GM21529 (cell line): ENCODE results near the gene MIPEP.
"Not testable (repeated sequence)": the region's sequence is repeated elsewhere in the genome, so short reads cannot be mapped to it uniquely, and the experiment has no call there.

Experiments used
- ATAC-seq: cut with Tn5 transposase; IDR thresholded peaks from one replicate; pipeline ENCODE4 v1.9.1; 2021; ENCODE audit not compliant: unreplicated experiment

The MIPEP gene

DNA sequence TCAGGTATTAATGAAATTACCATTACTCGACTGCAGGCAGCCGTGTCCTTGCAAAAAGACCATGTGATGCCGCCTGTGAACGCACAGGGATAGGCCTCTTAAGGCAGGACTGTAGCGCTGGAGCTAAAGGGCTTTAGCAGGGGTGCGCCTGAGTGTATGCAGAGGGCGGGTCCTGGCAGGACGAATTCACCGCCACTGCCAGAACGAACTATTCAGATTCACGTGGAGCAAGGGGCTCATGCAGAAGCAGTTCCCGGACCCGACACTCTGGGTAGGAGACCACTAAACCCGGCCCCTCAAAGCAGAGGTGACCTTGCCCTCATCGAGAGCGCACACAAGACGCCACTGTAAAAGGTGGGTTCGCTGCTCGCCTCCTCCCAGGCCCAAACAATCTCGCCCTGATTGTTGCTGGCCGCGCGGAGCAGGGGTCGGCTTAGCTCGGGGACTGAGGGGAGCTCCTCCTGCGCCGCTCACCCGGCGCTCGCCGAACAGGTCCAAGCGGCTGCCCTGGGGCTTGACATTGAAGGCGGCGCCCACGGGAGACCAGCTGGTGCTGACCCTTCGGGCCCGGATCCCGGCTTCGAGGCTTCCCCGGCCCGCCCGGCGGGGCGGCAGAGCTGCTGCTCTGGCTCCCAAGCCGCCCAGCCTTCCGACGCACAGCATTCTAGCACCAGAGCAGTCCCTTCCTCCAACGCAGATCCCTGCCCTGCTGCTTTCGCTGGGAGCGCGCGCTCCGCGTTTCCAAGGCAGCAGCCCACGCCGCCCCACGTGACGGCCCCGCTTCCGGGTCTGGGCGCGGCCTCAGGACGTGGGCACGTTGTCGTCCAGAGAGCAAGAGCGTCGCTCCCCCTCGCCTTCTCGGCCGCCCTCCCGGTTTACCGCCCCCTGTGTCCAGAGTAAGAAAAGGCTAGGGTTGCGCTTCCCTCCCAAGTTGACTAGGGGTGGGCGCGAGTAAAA lies at the start of gene MIPEP:
Gene MIPEP, minus strand, starts transcription at position 743 of the 957 bp plus-strand sequence. Its CDS starts 80 bp downstream, at position 663.
- ATAC-seq = peak; percentile 92

DNA sequence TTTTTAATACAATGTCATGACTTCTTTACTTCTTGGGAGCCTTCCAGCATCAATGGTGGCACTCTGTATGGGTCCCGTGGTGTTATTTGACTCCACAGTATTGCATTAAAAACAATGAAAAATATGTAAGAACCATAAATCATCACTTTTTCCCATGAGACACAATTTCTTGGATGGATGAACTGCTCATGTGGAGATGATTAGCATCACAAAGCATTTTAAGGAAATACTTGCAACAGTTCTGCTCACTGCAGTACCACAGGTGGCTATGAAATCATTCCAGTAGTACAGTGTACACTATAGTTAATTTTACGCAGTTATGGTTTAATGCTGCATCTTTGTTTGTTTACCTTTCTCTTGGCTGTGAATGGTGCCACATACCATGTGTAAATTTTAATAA lies 45.3 kb upstream of the MIPEP start:
- no peak for ATAC-seq

DNA sequence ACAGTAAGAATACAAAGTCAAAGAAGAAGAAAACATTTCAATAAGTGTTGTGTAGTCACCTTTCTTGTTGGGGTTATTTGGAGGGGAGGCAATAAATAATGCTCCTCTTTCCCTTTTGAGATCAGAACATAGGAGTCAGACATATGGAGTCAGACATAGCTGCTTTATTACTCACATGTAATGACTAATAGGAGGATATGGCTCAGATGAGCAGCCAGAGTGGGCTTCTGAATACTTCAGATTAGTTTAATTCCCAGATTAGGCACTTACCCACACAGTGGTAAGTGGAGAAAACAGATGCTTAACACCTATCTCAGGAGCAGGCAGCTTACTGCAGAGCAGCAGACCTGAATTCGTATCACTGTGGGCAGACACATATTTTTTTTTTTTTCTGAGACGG lies 39.8 kb upstream of the MIPEP start:
- ATAC-seq = no peak

- ATAC-seq = no peak
These were observed 33.8 kb upstream of the MIPEP start for GRCh38 chr13:23923031-23923430.

GRCh38 chr13:23922005-23922932 lies 33.1 kb upstream of the MIPEP start:
- no peak for ATAC-seq

- no peak for ATAC-seq
These were observed 32.3 kb upstream of the MIPEP start for GRCh38 chr13:23921451-23921888.

DNA sequence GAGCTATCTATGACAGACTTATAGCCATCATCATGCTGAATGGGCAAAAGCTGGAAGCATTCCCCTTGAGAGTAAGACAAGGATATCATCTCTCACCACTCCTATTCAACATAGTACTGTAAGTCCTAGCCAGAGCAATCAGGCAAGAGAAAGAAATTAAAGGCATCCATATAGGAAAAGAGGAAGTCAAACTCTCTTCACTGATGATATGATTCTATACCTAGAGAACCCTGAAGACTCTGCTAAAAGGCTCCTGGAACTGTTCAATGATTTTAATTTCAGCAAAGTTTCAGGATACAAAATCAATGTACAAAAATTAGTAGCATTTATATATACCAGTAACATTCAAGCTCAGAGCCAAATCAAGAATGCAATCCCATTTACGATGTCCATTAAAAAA lies 29.8 kb upstream of the MIPEP start:
- ATAC-seq = no peak

DNA sequence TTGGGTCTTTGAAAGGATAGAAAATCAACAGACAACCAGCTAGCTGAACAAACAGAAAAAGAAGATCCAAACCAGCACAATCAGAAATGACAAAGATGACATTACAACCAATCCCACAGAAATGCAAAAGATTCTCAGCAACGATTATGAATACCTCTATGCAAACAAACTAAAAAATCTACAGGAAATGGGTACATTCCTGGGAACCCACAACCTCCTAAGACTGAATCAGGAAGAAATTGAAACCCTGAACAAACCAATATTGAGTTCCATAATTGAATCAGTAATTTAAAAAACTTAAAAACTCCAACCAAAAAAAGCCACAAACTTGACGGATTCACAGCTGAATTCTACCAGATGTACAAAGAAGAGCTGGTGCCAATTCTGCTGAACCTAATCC lies 29.0 kb upstream of the MIPEP start:
- no peak for ATAC-seq

DNA sequence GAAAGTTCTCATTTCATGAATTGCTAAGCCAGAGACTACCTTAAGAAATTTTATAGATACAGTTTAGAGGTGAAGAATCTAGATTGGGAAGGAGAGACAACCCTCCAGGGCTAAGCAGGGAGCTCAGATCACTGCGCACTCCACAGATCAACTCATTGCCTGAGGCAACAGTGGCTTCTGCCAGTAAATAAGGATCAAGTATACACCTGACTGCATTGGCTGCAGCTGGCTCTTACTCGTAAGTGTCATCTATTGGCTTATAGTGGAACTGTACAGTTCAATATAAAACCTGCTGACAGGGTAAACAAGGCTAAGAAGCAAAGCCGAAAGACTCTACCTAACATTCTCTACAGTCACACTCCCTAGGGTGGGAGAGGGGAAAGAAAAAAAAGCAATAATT lies 26.1 kb upstream of the MIPEP start:
- no peak for ATAC-seq

DNA sequence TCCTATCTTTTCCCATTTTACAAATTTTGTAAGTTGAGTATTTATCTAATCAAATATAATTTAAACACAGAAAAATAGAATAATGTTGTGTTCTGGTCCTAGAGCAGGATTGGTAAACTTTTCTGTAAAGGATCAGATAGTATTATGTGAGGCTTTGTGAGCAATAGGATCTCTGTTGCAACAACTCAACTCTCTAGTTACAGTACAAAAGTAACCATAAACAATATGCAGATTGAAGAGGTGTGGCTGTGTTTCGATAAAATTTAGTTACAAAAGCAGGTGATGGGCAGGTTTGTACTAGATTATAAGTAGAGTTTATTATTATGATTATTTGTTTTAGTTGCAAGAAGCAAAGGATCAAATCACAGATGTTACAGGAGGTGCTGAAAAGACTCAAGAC lies 23.3 kb upstream of the MIPEP start:
- ATAC-seq = no peak

DNA sequence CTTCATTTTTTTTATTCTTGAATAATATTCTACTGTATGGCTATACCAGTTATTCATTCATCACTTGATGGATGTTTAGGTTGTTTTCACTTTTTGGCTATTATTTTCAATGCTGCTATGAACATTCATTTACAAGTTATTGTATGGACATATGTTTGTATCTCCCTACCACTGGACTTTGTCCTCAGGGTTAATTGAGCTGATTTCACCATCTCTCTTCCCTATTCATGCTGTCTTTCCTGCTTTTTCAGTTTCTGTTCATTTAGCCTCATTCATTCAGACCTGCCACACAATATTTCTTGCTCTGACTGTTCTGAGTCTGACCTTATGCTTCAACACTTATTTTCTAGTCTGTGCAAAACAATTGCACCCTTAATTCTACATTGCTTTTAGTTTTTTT lies 20.4 kb upstream of the MIPEP start:
- ATAC-seq = no peak

DNA sequence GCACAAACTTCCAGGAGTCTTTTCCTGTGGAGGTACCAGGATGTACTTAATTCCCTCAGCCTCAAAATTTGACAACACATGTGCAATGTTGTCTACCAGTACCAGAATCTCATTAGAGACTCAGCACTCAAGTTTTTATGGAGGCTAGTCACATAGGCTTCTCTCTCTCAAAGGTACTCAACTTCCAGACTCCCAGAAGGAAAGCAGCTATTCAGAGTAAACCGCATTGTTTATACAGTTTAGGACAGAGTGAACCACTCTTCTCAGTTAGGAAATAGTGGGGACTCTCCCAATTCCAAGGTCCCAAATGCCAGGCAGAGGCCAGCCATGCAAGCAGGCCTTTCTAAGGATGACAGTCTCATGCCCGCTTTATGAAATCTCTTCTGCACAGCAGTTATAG lies 16.6 kb upstream of the MIPEP start:
- no peak for ATAC-seq

DNA sequence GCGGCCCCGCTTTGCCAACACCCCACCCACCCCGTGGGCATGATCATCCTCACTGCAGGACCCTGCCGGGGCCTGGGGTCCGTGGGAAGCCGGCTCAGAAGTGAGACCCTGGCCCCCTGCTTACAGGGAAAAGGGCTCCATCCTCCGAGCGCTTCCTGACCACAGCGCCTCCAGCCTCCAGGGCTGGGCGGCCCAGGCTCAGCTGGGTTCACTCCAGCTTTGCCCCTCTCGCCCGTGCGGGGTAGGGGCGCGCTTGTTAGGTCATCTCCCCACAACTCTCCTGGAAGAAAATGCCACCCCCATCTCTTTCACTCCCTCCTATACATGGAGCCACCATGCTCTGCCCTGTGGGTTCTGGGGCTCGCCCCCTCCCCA lies 14.7 kb upstream of the MIPEP start:
- ATAC-seq = no peak

- ATAC-seq = no peak
These were observed 14.0 kb upstream of the MIPEP start for GRCh38 chr13:23902975-23903905.

- ATAC-seq = no peak
These were observed 12.2 kb upstream of the MIPEP start for GRCh38 chr13:23901365-23901764.

GRCh38 chr13:23899555-23899954 lies 10.4 kb upstream of the MIPEP start:
- no peak for ATAC-seq

- no peak for ATAC-seq
These were observed 8.9 kb upstream of the MIPEP start for GRCh38 chr13:23898101-23898500.

DNA sequence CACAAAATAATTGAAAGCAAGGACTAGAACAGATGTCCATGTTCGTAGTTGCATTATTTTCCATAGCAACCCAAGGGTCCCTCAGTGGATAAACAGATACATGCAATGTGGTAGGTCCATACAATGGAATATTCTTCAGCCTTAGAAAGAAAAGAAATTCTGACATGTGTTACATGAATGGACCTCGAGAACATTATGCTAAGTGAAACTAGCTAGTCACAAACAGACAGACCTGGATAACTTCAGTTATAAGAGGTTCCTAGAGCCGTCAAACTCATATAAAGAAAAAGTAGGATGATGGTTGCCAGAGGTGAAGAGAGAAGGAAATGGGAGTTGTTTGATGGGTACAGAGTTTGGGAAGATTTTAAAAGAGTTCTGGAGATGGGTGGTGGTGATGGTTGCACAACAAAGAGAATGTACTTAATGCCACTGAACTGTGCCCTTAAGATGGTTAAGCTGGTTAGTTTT lies 8.3 kb upstream of the MIPEP start, which contains the start of gene C1QTNF9B:
Gene C1QTNF9B, minus strand, starts transcription at position 51 of the 468 bp plus-strand sequence.
- not testable (repeated sequence) for ATAC-seq

- not testable (repeated sequence) for ATAC-seq
These were observed 5.5 kb upstream of the MIPEP start for GRCh38 chr13:23894746-23895145.

DNA sequence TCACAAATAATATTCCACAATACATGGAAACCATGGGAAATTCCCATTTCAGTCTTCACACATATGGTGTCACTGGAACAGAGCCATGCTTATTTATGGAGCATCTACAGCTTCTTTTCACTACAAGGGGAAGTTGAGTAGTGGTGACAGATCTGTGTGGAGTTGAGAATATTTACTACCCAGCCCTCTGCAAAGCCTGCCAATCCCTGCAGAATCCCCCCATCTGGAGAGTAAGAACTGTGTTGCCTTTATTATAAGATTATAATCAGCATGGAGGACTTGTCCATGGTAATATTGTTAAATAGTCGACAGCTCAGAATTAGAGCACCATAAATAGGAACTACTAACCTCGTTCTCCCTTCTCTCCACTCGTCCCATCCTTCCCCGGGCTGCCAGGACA lies 4.6 kb upstream of the MIPEP start:
- not testable (repeated sequence) for ATAC-seq
